ENCODE measurements around the gene RDH5.

- TF ChIP-seq, protein P1, sequence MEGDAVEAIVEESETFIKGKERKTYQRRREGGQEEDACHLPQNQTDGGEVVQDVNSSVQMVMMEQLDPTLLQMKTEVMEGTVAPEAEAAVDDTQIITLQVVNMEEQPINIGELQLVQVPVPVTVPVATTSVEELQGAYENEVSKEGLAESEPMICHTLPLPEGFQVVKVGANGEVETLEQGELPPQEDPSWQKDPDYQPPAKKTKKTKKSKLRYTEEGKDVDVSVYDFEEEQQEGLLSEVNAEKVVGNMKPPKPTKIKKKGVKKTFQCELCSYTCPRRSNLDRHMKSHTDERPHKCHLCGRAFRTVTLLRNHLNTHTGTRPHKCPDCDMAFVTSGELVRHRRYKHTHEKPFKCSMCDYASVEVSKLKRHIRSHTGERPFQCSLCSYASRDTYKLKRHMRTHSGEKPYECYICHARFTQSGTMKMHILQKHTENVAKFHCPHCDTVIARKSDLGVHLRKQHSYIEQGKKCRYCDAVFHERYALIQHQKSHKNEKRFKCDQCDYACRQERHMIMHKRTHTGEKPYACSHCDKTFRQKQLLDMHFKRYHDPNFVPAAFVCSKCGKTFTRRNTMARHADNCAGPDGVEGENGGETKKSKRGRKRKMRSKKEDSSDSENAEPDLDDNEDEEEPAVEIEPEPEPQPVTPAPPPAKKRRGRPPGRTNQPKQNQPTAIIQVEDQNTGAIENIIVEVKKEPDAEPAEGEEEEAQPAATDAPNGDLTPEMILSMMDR (IDR thresholded peaks at IDR 0.05 in 2 of 3, conservative IDR thresholded peaks at IDR 0.05 in 1 of 3; ENCODE audit: borderline replicate concordance in 1 of 3, insufficient read depth in 1 of 3, low read depth in 2 of 3, low read length in 2 of 3): no peak
- TF ChIP-seq JUND (IDR thresholded peaks at IDR 0.05): no peak
- no peak for TF ChIP-seq POLR2A (IDR thresholded peaks at IDR 0.05; ENCODE audit: borderline replicate concordance, extremely low read depth, insufficient read depth, insufficient read length)
- no peak for TF ChIP-seq SRF (IDR thresholded peaks at IDR 0.05; ENCODE audit: low read depth)
- no peak for TF ChIP-seq CBX3 (IDR thresholded peaks at IDR 0.05; ENCODE audit: low read depth)
- no peak for TF ChIP-seq EZH2 (IDR thresholded peaks at IDR 0.05)
- TF ChIP-seq SP1 (IDR thresholded peaks at IDR 0.05; ENCODE audit: low read depth): no peak
- TF ChIP-seq, protein P2, sequence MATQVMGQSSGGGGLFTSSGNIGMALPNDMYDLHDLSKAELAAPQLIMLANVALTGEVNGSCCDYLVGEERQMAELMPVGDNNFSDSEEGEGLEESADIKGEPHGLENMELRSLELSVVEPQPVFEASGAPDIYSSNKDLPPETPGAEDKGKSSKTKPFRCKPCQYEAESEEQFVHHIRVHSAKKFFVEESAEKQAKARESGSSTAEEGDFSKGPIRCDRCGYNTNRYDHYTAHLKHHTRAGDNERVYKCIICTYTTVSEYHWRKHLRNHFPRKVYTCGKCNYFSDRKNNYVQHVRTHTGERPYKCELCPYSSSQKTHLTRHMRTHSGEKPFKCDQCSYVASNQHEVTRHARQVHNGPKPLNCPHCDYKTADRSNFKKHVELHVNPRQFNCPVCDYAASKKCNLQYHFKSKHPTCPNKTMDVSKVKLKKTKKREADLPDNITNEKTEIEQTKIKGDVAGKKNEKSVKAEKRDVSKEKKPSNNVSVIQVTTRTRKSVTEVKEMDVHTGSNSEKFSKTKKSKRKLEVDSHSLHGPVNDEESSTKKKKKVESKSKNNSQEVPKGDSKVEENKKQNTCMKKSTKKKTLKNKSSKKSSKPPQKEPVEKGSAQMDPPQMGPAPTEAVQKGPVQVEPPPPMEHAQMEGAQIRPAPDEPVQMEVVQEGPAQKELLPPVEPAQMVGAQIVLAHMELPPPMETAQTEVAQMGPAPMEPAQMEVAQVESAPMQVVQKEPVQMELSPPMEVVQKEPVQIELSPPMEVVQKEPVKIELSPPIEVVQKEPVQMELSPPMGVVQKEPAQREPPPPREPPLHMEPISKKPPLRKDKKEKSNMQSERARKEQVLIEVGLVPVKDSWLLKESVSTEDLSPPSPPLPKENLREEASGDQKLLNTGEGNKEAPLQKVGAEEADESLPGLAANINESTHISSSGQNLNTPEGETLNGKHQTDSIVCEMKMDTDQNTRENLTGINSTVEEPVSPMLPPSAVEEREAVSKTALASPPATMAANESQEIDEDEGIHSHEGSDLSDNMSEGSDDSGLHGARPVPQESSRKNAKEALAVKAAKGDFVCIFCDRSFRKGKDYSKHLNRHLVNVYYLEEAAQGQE (IDR thresholded peaks at IDR 0.05; ENCODE audit: low read depth): no peak
- TF ChIP-seq ZBTB33 (IDR thresholded peaks at IDR 0.05; ENCODE audit: extremely low read depth, insufficient replicate concordance, low read length): no peak
- no peak for TF ChIP-seq TCF7L2 (IDR thresholded peaks at IDR 0.05; ENCODE audit: borderline replicate concordance, extremely low read depth, insufficient read depth, insufficient read length)
- no peak for TF ChIP-seq POLR2AphosphoS5 (IDR thresholded peaks at IDR 0.05; ENCODE audit: low read depth, low read length)
- no peak for TF ChIP-seq SIN3A (IDR thresholded peaks at IDR 0.05; ENCODE audit: low read depth)
- TF ChIP-seq, protein P3, sequence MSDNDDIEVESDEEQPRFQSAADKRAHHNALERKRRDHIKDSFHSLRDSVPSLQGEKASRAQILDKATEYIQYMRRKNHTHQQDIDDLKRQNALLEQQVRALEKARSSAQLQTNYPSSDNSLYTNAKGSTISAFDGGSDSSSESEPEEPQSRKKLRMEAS (IDR thresholded peaks at IDR 0.05): no peak
- no peak for TF ChIP-seq YY1 (IDR thresholded peaks at IDR 0.05; ENCODE audit: extremely low read depth, insufficient replicate concordance, low read depth, low read length)
Observed at GRCh38 chr12:55685671-55686070, 34.5 kb upstream of the RDH5 start.
